ENCODE data around the gene OR51E2.

The OR51E2 gene

DNA sequence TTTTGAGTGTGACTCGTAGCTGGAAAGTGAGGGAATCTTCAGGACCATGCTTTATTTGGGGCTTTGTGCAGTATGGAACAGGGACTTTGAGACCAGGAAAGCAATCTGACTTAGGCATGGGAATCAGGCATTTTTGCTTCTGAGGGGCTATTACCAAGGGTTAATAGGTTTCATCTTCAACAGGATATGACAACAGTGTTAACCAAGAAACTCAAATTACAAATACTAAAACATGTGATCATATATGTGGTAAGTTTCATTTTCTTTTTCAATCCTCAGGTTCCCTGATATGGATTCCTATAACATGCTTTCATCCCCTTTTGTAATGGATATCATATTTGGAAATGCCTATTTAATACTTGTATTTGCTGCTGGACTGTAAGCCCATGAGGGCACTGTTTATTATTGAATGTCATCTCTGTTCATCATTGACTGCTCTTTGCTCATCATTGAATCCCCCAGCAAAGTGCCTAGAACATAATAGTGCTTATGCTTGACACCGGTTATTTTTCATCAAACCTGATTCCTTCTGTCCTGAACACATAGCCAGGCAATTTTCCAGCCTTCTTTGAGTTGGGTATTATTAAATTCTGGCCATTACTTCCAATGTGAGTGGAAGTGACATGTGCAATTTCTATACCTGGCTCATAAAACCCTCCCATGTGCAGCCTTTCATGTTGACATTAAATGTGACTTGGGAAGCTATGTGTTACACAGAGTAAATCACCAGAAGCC is 42.9 kb downstream of the OR51E2 start:
- DNase-seq (ENCODE audit: low read depth, low spot score): no peak
- CTCF ChIA-PET: interaction anchor here (1.3 kb wide), 1 partner anchor 17 kb away, joined by 4 read pairs; the partner anchor contains the start of gene OR51D1
- no peak overlapping the region for H3K4me3 ChIP-seq (ENCODE audit: low read depth, low read length)
- no peak for TF ChIP-seq CTCF (IDR thresholded peaks at IDR 0.05; ENCODE audit: insufficient read depth, low read length, missing control alignments)
- POLR2A ChIA-PET: no interaction called here

DNA sequence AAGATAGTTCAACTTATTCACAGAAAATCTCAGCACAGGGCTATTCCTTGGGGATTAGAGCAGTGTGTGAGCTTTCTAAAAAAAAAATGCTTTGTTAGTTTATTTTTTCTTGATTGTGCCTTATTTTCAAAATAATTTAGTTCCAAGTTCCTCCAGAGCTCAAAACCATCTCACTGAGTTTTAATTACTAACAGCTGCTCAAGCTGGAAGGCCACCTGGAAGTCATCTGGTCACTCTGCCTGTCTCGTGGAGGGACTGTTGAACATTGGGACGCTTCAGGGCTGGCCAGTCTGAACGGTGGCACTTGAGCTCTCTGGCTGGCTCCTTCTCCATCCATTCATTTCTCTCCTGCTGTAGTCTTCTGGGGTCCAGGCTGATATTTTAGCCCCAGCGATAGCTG is 49.9 kb downstream of the OR51E2 start:
- CTCF ChIA-PET: interaction anchor here (1.7 to 4.8 kb wide), 2 partner anchors 11 to 22 kb away, joined by 6 to 39 read pairs; partner anchors contain the start of gene OR51D1
- no peak for DNase-seq (ENCODE audit: low read depth, low spot score)
- POLR2A ChIA-PET: no interaction called here
- TF ChIP-seq CTCF (IDR thresholded peaks at IDR 0.05; ENCODE audit: insufficient read depth, low read length, missing control alignments): no peak
- no peak overlapping the region for H3K4me3 ChIP-seq (ENCODE audit: low read depth, low read length)

DNA sequence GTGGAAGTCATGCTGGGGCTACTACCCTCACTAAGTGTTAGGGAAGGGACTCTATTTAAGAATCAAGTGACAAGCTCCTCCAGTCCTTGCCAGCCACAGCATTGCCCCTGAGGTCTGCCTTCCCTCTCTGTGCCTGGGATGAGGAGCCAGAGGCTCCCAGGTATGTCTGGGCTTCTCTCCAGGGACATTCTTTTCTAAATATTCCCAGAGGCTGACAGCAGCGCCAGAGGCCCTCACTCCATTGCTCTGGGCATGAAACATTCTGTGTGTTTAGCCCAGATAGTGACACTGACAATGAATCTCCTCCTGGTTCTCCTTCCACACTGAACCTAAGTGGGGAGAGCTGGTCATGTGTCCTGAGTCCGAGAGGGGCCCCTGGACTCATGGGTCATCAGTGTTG is 51.7 kb downstream of the OR51E2 start:
- H3K4me3 ChIP-seq (ENCODE audit: low read depth, low read length): no peak overlapping the region
- CTCF ChIA-PET: interaction anchor here (1.0 to 4.8 kb wide), 3 partner anchors 9 to 20 kb away, joined by 3 to 39 read pairs (median 3); partner anchors contain the start of gene OR51D1
- POLR2A ChIA-PET: no interaction called here
- DNase-seq (ENCODE audit: low read depth, low spot score): no peak
- TF ChIP-seq CTCF (IDR thresholded peaks at IDR 0.05; ENCODE audit: insufficient read depth, low read length, missing control alignments): no peak

- no peak for TF ChIP-seq CTCF (IDR thresholded peaks at IDR 0.05; ENCODE audit: insufficient read depth, low read length, missing control alignments)
- DNase-seq (ENCODE audit: low read depth, low spot score): no peak
- CTCF ChIA-PET: interaction anchor here (2.0 kb wide), 1 partner anchor 18 kb away, joined by 4 read pairs; no protein-coding TSS in a partner anchor
- no peak overlapping the region for H3K4me3 ChIP-seq (ENCODE audit: low read depth, low read length)
- POLR2A ChIA-PET: no interaction called here
These were observed 53.4 kb downstream of the OR51E2 start for GRCh38 chr11:4644233-4644632.

GRCh38 chr11:4643682-4644081 is 54.0 kb downstream of the OR51E2 start, which contains the start of gene OR51E1:
Gene OR51E1, plus strand, starts transcription at chr11:4643982. Its CDS starts 8,545 bp downstream, at chr11:4652527.
- ChIA-PET POLR2A (no interaction called here), CTCF (interaction anchor here (2.0 kb wide), 1 partner anchor 17 kb away, joined by 4 read pairs; no protein-coding TSS in a partner anchor)
- no peak for DNase-seq (ENCODE audit: low read depth, low spot score)
- TF ChIP-seq CTCF (IDR thresholded peaks at IDR 0.05; ENCODE audit: insufficient read depth, low read length, missing control alignments): no peak
- H3K4me3 ChIP-seq (ENCODE audit: low read depth, low read length): no peak within 1 kb of the TSS

- no peak overlapping the region for H3K4me3 ChIP-seq (ENCODE audit: low read depth, low read length)
- ChIA-PET CTCF (interaction anchor here (2.0 kb wide), 1 partner anchor 17 kb away, joined by 4 read pairs; no protein-coding TSS in a partner anchor), POLR2A (no interaction called here)
- TF ChIP-seq CTCF (IDR thresholded peaks at IDR 0.05; ENCODE audit: insufficient read depth, low read length, missing control alignments): no peak
- DNase-seq (ENCODE audit: low read depth, low spot score): no peak
These were observed 54.6 kb downstream of the OR51E2 start for GRCh38 chr11:4643076-4643475.
